IPS DF 4.7 (cell line): ENCODE data around the gene DZIP1.

Experiments used
- DNase-seq: peaks from one replicate; pipeline ENCODE4 v3.0.0-alpha.2; 2013; ENCODE audit warnings: low spot score; ENCODE audit errors: extremely low read depth

The DZIP1 gene

GRCh38 chr13:95547531-95548167, 96.9 kb downstream of the DZIP1 start:
- DNase-seq = no peak

- no peak for DNase-seq
Observed at GRCh38 chr13:95546919-95547318, 97.6 kb downstream of the DZIP1 start.

DNA sequence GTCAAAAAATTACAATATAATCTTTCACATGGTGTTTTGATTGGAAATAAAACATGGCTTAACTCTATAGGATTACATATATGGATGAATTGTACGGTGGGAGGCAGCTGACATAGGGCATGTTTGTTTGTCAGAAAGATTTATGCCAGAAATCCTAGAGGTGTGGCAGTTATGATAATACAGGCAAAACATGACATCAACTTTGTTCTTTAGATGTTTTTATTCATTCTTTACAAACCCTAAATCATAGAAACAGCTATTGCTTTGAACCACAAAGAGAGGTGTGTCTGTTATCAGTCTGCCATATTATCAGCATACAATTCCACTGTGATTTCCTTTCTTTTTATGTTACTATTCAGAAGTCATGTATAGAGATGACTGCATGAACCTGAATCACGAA, 100.2 kb downstream of the DZIP1 start:
- no peak for DNase-seq

DNA sequence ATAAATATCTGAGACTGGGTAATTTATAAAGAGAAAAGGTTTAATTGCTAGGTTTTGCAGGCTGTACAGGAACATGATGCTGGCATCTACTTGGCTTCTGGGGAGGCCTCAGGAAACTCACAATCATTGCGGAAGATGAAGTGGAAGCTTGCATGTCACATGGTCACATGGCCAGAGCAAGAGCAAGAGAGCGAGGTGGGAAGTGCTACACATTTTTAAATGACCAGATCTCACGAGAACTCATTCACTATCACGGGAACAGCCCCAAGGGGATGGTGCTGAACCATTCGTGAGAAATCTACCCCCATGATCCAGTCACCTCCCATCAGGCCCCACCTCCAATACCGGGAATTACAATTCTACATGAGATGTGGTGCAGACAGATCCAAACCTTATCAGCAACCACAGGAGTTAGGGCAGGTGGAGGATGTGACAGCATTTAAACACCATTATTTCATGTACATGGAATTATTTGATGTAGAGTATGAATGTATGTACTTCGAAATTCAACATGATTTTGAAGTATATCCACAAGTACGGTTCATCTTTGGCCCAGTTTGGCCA, 102.5 kb downstream of the DZIP1 start:
- DNase-seq = no peak

GRCh38 chr13:95541308-95541707, 103.2 kb downstream of the DZIP1 start:
- DNase-seq = no peak

DNA sequence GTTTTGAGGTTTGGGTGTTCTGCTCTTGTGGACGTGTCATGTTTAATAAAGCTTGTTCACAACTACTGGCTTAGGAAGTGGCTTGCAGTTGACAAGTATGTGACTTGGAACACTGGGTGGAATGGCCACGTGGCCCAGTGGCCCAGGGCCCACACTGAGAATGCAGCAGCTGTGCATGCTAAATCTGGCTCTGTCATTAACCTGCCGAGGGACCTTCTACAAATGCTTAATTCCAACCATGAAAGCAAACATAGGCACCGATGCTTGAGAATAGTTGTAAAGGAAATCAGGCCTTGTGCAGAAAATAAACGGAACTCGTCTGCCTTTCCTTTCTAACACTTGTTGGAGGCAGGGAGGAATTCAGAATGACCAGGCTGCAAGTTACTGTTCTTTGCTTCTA, 103.6 kb downstream of the DZIP1 start:
- DNase-seq = no peak

- no peak for DNase-seq
Observed at GRCh38 chr13:95536632-95537241, 107.8 kb downstream of the DZIP1 start.

DNA sequence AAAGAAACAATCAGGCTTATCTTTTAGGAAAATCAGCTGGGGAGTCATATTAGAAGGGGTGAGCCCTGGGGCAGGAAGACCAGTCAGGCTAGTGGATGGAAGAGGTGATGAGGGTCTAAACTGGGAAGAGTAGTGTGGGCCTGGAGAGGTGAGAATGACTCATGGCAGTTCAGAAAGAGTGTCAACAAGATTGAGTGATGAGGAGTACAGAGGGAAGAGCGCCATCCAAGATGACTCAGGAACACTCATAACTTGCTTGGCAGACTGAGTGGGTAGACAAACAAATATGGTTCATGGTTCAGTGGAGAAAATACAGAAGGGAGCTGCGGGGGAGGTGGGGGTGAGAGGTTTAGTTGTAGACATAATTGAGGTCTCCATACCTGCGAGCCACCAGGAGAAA, 109.3 kb downstream of the DZIP1 start:
- DNase-seq = no peak

GRCh38 chr13:95533545-95534160, 110.9 kb downstream of the DZIP1 start:
- no peak for DNase-seq

- DNase-seq = no peak
Observed at GRCh38 chr13:95530178-95530577, 114.3 kb downstream of the DZIP1 start.
